ENCODE results near the gene PTGIR. TPM values are rescaled to one million over a fixed set of nuclear protein-coding genes. Genes with fewer than 3 reads are reported as not detected.
"Not testable (repeated sequence)": the region's sequence is repeated elsewhere in the genome, so short reads cannot be mapped to it uniquely, and the experiment has no call there.

PTGIR gene
- total RNA-seq, 1 donor from 2014 or later: 0.26 TPM

DNA sequence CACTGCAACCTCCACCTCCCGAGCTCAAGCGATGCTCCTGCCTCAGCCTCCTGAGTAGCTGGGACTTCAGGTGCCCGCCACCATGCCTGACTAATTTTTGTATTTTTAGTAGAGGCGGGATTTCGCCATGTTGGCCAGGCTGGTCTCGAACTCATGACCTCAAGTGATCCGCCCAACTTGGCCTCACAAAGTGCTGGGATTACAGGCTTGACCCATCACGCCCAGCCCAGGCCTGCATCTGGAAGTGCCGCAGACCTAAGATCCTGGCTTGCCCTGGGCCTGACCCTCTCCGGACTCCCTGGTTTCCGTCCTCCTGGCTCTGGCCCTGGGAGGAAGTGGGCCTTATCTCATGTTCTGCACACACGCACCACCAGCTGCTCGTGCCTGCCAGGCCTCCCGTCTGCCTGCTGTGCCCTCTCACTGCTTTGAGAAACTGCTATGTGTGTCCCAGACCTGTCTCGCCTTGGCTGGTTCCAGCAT is 4.7 kb upstream of the PTGIR start:
- no peaks in the 10 kb centered on the region for H3K36me3 ChIP-seq (ENCODE audit: control insufficient read depth, insufficient read depth, low read length)
- no peak for DNase-seq (ENCODE audit: low read depth)
- H3K27me3 ChIP-seq (ENCODE audit: control insufficient read depth, insufficient read depth, low read length): no peaks in the 10 kb centered on the region
- FAIRE-seq: no peak
- TF ChIP-seq, protein P1, sequence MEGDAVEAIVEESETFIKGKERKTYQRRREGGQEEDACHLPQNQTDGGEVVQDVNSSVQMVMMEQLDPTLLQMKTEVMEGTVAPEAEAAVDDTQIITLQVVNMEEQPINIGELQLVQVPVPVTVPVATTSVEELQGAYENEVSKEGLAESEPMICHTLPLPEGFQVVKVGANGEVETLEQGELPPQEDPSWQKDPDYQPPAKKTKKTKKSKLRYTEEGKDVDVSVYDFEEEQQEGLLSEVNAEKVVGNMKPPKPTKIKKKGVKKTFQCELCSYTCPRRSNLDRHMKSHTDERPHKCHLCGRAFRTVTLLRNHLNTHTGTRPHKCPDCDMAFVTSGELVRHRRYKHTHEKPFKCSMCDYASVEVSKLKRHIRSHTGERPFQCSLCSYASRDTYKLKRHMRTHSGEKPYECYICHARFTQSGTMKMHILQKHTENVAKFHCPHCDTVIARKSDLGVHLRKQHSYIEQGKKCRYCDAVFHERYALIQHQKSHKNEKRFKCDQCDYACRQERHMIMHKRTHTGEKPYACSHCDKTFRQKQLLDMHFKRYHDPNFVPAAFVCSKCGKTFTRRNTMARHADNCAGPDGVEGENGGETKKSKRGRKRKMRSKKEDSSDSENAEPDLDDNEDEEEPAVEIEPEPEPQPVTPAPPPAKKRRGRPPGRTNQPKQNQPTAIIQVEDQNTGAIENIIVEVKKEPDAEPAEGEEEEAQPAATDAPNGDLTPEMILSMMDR (IDR thresholded peaks at IDR 0.05; ENCODE audit: insufficient read depth, low read length, severe bottlenecking): no peak
- H3K4me3 ChIP-seq (ENCODE audit: low read depth, low read length): no peak overlapping the region

DNA sequence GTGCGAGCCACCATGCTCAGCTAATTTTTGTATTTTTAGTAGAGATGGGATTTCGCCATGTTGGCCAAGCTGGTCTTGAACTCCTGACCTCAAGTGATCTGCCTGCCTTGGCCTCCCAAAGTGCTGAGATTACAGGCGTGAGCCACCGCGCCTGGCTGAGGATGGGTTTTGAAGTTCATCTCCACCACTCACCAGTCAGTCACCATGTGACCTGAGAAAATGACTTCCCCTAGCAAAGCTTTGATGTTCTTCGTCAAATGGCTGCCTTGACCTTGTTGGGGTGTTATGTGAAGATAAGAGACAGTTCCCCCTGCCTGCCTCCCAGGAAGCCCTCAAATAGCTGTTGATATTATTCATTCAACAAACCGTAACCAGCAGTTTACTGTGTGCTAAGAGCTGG is 4.1 kb upstream of the PTGIR start:
- FAIRE-seq; H3K27me3 ChIP-seq (ENCODE audit: control insufficient read depth, insufficient read depth, low read length); H3K4me3 ChIP-seq (ENCODE audit: low read depth, low read length); H3K36me3 ChIP-seq (ENCODE audit: control insufficient read depth, insufficient read depth, low read length); DNase-seq (ENCODE audit: low read depth): not testable (repeated sequence)

DNA sequence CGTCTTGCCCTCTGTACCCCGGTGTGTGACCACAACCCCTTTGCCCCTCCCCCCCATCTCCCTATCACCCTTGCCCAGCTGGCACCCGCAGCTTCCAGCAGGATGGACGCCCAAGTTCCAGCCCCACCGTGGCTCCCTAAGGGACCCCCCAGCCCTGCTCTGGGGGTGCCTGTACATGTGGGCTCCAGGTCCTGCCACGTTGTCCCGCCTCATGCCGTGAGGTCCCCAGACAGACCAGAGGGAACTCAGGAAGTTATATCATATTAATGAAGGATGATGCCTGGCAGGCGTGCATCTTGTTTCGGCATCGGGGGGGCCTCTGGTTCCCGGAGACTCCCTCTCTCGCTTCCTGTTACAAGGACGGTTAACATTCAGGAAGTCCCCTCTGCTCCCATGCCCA is 1.6 kb upstream of the PTGIR start:
- TF ChIP-seq, protein P1 (IDR thresholded peaks at IDR 0.05; ENCODE audit: insufficient read depth, low read length, severe bottlenecking): no peak
- FAIRE-seq (no peak), DNase-seq (ENCODE audit: low read depth) (no peak)
- no peak overlapping the region for H3K4me3 ChIP-seq (ENCODE audit: low read depth, low read length)
- no peaks in the 10 kb centered on the region for H3K36me3 ChIP-seq (ENCODE audit: control insufficient read depth, insufficient read depth, low read length)
- H3K27me3 ChIP-seq (ENCODE audit: control insufficient read depth, insufficient read depth, low read length): no peaks in the 10 kb centered on the region

DNA sequence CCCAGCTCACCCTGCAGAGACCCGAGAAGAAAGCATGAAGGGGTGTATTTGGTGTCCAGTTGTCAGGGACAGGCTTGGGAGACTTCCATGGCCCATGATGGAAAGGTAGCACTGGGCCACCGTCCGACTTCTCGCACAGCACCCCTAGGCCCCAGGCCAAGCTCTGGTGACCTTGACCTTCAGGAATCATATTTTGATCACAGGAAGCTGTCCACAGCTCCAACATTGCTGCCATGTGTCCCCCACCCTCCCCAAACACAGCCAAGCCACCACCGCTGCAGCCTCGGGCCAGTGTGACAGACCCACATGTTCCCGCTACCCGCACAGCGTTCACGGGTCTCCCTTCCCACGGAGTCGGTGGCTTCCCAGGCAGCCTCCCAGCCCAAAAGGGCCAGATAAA is 842 bp upstream of the PTGIR start:
- FAIRE-seq: no peak
- no peak overlapping the region for H3K4me3 ChIP-seq (ENCODE audit: low read depth, low read length)

DNA sequence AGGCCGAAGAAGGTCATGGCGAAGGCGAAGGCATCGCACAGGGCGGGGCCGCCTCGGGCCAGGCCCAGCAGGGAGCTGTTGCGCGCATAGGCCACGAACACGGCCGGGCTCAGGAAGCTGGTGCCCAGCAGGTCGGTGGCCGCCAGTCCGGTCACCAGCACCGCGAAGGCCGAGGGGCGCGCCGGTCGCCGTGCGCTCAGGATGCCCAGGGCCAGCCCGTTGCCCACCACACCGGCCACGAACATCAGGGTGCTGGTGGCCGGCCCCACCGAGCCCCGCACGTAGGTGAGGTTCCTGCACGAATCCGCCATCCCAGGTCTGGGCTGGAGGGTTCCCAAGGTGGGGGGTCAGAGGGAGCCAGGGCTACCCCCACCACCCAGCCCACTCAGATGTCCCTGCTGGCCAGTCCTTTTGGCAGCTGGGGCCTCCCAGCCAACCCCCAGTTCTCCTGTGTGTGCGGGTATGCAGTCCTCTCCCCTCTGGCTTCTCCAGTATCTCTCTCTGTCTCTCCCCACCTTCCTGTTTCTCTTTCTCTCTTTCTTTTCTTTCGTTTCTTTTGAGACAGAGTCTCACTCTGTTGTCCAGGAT is 880 bp downstream of the PTGIR start:
- peaks cover 5% of the 10 kb centered on the region for H3K27me3 ChIP-seq (ENCODE audit: control insufficient read depth, insufficient read depth, low read length)
- no peak for FAIRE-seq
- H3K4me3 ChIP-seq (ENCODE audit: low read depth, low read length): no peak overlapping the region
- DNase-seq (ENCODE audit: low read depth): no peak
- TF ChIP-seq, protein P1 (IDR thresholded peaks at IDR 0.05; ENCODE audit: insufficient read depth, low read length, severe bottlenecking): no peak
- no peaks in the 10 kb centered on the region for H3K36me3 ChIP-seq (ENCODE audit: control insufficient read depth, insufficient read depth, low read length)

More for the DNA sequence above, 842 bp upstream of the PTGIR start:
- TF ChIP-seq, protein P1 (IDR thresholded peaks at IDR 0.05; ENCODE audit: insufficient read depth, low read length, severe bottlenecking): no peak
- no peak for DNase-seq (ENCODE audit: low read depth)
- Histone ChIP-seq H3K36me3 (ENCODE audit: control insufficient read depth, insufficient read depth, low read length) (no peaks in the 10 kb centered on the region), H3K27me3 (ENCODE audit: control insufficient read depth, insufficient read depth, low read length) (peaks cover 5% of the 10 kb centered on the region)

DNA sequence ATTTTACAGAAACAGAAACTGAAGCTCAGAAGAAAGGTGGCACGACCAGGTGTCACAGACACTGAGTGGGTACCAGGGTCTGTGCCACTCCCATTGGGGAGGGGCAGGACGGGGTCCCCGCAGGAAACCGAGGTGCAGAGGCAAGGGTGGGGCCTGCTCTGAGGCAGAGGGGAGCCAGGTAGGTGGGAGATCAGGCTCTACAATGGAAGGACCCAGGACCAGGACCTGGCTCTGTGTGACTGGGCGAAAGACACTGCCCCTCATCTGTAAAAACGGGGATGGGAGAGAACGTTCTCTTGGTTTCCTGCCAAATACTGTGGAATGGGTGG is 2.8 kb downstream of the PTGIR start:
- H3K27me3 ChIP-seq (ENCODE audit: control insufficient read depth, insufficient read depth, low read length): peaks cover 5% of the 10 kb centered on the region
- DNase-seq (ENCODE audit: low read depth) (no peak), FAIRE-seq (no peak)
- TF ChIP-seq, protein P1 (IDR thresholded peaks at IDR 0.05; ENCODE audit: insufficient read depth, low read length, severe bottlenecking): no peak
- H3K36me3 ChIP-seq (ENCODE audit: control insufficient read depth, insufficient read depth, low read length): no peaks in the 10 kb centered on the region
- no peak overlapping the region for H3K4me3 ChIP-seq (ENCODE audit: low read depth, low read length)

Measured in bronchial epithelial cell (primary cell).